ENCODE results near the gene CCKAR. TPM values are rescaled to one million over a fixed set of nuclear protein-coding genes. Genes with fewer than 3 reads are reported as not detected.

The CCKAR gene
- total RNA-seq, 1 donor from 2014 or later = not detected

DNA sequence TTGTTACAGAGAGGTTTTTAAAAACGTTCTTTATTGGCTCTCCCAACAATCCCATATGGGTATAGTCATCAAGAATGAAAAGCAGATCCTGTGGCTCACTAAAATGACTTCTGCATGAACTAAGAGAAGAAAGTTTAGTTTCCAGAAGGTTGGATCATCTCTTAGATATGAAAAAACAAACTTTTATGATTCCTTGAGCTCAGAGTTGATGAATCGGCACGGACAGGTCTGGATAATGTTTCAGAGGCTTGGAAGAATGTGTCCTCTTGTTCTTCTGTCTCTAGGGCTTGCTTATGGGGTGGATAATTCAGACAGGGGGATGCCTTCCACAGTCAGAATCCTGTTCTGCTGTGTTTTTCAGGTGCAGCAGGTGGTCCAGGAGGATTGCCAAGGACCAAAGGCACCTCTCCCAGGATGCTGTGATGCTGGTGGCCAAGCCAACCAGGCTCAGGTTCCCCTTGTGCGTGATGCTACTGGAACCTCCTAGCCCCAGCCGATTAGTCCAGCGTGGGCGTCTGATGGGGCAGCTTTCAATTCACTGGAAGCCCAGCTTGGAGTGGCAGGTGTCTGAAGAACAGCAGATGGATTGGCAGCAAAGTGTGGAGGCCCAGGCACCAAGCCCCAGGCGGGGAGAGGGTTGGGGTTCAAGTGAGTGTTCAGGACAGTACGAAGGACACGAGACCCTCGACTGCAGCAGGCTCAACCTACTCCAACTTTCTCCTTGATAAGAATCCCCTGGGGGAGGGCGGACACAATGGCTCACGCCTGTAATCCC is 30.3 kb downstream of the CCKAR start:
- intact Hi-C loops (cut with micrococcal nuclease) = loop anchor here (1.0 to 5.0 kb wide), 3 partner anchors 262 to 550 kb away; partner anchors contain the start of gene STIM2

GRCh38 chr4:26459054-26459755 is 31.1 kb downstream of the CCKAR start:
- intact Hi-C loops (cut with micrococcal nuclease) = loop anchor here (1.0 to 5.0 kb wide), 3 partner anchors 263 to 551 kb away; partner anchors contain the start of gene STIM2

DNA sequence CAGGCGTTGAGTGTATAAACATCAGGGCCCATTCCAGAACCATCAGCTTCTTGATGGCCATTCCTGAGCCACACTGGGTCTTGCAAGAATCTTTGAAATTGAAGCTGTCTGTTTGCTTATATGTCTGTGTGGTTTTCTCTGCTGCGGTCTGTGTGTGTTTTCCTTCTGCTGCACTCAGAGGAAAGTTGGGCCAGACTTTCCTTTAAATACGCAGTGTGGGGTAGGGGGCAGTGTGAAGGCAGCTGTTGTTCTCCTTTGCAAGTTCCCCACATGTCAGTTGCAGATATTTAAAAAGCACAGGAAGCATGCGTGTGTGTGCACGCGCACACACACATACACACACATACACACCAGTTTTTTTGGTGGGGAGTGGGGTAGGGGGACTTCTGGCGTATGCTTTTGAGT is 32.1 kb downstream of the CCKAR start:
- intact Hi-C loops (cut with micrococcal nuclease) = loop anchor here (5.0 kb wide), 2 partner anchors 264 to 404 kb away; partner anchors contain the start of gene STIM2

GRCh38 chr4:26457412-26457811 is 32.9 kb downstream of the CCKAR start:
- intact Hi-C loops (cut with micrococcal nuclease) = loop anchor here (5.0 kb wide), 2 partner anchors 265 to 405 kb away; partner anchors contain the start of gene STIM2

GRCh38 chr4:26455571-26455970 is 34.7 kb downstream of the CCKAR start:
- intact Hi-C loops (cut with micrococcal nuclease) = loop anchor here (5.0 kb wide), 2 partner anchors 267 to 407 kb away; partner anchors contain the start of gene STIM2

- intact Hi-C loops (cut with micrococcal nuclease) = loop anchor here (5.0 kb wide), 2 partner anchors 267 to 407 kb away; partner anchors contain the start of gene STIM2
Observed at GRCh38 chr4:26454961-26455360, 35.3 kb downstream of the CCKAR start.

DNA sequence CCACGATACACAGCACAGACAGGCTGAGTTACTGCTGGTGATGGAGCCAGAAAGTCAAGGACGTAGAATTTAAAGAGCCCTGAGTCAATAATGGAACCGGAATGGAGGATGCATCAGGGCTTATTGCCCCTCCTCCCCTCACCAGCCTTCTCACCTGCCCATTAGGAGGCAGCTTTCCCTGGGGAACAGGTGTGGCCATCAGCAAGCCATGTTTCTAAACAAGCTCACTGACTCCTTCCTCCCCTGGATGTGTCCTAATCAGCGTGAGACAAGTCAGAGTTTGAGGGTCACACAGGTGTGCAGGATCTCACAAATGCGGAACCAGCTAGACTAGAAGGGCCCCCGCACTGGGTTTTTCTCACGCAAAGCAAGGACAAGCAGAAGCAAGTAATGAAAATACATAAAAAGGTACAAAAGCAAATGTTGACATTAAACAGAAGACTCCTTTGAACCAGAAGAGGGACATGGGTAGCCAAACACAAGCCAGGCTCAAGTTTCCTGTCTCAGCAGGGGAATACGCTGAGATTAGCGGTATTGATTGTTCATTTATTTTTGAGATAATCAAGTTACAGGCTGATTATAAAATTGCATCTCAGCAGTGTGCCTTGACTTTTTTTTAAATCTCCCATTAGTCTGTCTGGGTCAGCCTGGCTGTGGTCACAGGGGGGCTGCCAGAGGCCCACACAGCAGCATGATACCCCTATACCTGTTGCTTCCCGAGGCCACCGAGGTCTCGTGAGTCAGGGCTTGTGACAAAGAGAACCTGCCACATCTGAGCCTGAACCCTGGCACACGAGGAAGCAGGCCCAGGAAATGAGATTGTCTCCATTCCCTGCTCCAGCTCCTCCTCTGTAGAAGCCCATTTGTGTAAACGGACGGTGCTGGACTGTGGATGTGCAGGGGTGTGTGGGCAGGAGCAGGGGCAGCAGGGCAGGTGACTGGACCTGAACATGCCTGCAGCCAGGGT is 37.4 kb downstream of the CCKAR start:
- intact Hi-C loops (cut with micrococcal nuclease) = no loop called here

- intact Hi-C loops (cut with micrococcal nuclease) = no loop called here
Observed at GRCh38 chr4:26451597-26451996, 38.7 kb downstream of the CCKAR start.

GRCh38 chr4:26450418-26450817 is 39.9 kb downstream of the CCKAR start:
- intact Hi-C loops (cut with micrococcal nuclease) = no loop called here

DNA sequence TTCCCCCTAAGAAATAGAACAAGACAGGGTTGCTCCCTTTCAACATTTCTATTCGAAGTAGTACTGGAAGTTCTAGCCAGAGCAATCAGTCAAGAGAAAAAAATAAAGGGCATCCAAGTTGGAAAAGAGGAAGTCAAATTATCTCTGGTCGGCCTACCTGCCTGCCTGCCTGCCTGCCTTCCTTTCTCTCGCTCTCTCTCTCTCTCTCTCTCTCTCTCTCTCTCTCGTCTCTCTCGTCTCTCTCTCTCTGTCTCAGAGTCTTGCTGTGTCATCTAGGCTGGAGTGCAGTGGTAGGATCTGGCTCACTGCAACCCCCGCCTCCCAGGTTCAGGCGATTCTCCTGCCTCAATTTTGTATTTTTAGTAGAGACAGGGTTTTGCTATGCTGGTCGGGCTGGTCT is 42.9 kb downstream of the CCKAR start:
- intact Hi-C loops (cut with micrococcal nuclease) = no loop called here

DNA sequence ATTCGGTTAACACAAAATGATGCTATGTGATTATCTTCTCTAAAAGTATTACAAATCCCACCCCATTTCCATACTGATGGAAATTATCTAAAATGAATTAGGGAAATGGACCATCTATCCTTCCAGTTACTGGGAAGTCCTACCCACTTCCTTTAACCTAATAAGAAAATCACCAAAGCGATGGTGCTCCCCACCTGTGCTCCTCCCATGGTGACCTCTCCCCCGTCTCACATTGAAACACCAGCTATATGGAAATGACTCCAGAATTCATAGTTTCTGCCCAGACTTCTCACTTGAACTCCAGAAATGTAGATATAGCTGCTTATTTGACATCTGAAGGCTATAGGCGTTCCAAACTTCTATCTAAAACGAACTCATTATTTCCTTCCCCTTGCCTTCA is 48.5 kb downstream of the CCKAR start:
- intact Hi-C loops (cut with micrococcal nuclease) = no loop called here

DNA sequence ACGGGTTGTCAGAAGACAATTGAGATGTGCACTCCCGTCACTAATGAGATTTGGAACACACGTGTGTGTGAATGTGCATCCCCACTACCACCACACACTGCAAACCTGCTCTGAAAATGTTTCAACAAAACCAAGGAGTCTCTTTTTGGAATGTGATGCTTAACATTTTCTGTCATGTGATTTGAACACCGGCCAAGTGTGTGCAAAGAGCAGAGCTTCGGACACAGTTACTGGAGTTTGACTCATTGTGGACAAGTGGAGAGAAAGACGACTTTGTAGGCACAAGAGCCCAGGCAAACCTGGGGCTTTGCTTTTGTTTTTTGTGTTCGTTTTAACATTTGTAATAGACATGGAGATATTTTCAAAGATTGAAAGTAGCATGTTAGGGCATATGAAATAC is 49.2 kb downstream of the CCKAR start:
- intact Hi-C loops (cut with micrococcal nuclease) = no loop called here

DNA sequence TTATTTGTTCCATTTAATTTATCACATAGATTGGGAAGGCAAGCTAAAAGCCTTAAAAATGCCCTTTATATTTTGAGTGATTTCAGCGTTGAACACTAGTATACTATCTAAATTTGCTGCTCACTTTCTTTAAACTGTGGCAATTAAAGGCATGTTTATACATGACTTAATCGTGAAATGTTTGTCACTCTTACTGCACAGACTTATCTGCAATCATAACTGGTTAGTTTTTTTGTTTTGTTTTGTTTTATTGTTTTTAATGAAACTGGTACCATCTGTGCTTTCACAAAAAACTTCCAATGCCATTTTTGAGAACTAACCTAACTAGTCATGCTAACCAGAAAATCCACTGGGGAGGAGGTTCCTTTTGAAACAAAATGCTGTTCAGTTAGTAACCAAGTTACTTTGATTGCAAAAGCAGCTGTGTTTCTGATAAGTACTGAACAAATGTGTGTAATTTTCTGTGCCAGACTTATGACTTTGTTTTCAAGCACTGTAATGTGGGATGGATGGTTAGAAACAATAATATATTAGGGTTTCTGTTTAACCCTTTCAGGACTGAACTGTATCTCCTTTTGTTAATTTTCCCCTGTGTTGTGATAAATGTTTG is 56.1 kb downstream of the CCKAR start:
- intact Hi-C loops (cut with micrococcal nuclease) = no loop called here

- intact Hi-C loops (cut with micrococcal nuclease) = no loop called here
Observed at GRCh38 chr4:26433556-26433955, 56.7 kb downstream of the CCKAR start.

DNA sequence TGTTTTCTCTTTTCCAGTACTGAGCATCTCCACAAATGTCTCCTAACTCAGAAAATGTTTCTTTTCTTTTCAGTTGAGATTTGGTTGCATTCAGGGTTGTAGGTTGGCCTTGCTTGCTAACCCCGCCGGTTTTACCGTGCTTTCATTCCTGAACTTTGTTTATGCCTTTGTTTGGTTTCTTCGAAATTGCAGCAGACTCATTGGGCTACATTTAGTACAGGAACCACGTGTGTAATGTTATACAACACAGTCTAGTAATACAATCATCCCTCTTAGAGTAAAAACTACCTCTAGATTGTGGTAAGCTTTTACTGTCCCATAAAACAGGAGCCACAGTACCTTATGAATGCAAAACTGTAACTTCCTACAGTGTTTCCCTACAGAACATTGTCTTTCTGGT is 57.9 kb downstream of the CCKAR start:
- intact Hi-C loops (cut with micrococcal nuclease) = no loop called here

GRCh38 chr4:26431461-26432180 is 58.7 kb downstream of the CCKAR start:
- intact Hi-C loops (cut with micrococcal nuclease) = no loop called here
